ENCODE data around the gene EDAR. TPM values are rescaled to one million over a fixed set of nuclear protein-coding genes. Genes with fewer than 3 reads are reported as not detected.

The EDAR gene
- total RNA-seq, 4 donors from 2014 or later: not detected

- no peak for TF ChIP-seq CTCF (IDR thresholded peaks at IDR 0.05; ENCODE audit: low read depth)
Observed at GRCh38 chr2:108983610-108984009, 5.4 kb downstream of the EDAR start.

GRCh38 chr2:108983061-108983460, 6.0 kb downstream of the EDAR start:
- TF ChIP-seq CTCF (IDR thresholded peaks at IDR 0.05; ENCODE audit: low read depth): no peak

GRCh38 chr2:108982259-108982679, 6.8 kb downstream of the EDAR start:
- TF ChIP-seq CTCF (IDR thresholded peaks at IDR 0.05; ENCODE audit: low read depth): no peak

- no peak for TF ChIP-seq CTCF (IDR thresholded peaks at IDR 0.05; ENCODE audit: low read depth)
Observed at GRCh38 chr2:108981846-108982245, 7.2 kb downstream of the EDAR start.

DNA sequence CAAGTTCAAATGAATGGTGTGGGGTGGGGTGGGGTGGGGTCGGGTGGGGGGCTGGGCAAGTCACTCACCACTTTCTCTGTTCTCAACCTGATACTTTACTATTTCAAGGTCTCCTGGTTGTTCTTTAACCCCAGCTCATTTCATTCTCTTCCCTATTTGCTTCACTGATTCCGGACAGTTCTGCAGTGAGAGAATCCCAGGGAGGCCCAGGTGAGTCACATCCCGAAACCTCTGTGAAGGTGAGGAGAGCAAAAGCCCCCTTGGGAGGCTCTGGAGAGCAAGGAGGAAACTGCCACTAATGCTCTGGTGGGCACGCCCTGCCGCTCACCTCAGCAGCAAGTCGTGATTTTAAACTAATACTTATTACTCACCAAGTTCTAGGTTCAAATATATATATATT, 8.9 kb downstream of the EDAR start:
- TF ChIP-seq CTCF (IDR thresholded peaks at IDR 0.05; ENCODE audit: low read depth): no peak

DNA sequence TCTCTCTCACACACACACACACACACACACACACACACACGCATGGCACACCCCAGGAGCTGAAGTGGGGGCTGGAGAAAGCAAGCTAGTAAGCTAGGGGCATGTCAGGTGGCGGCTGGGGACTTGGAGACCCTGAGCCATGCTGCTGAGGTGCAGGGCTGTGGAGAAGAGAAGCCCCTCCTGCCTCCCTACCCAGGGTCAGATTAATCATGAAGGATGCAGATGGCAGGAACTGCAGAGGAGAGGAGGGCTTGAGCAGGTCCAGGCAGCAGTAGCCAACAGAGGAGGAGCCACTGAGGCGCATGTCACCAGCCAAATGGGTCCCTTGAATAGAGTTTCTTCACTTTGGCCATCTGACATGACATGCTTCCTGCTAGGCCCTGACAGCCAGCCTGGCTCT, 9.6 kb downstream of the EDAR start:
- TF ChIP-seq CTCF (IDR thresholded peaks at IDR 0.05; ENCODE audit: low read depth): no peak

- TF ChIP-seq CTCF (IDR thresholded peaks at IDR 0.05; ENCODE audit: low read depth): no peak
Observed at GRCh38 chr2:108978709-108979111, 10.3 kb downstream of the EDAR start.

Measured in subcutaneous adipose tissue (tissue), 4 donors.